ENCODE measurements around the gene MDFIC2.

Gene MDFIC2

GRCh38 chr3:70310809-70311208 lies 1.6 kb downstream of the MDFIC2 start:
- TF ChIP-seq, protein P1, sequence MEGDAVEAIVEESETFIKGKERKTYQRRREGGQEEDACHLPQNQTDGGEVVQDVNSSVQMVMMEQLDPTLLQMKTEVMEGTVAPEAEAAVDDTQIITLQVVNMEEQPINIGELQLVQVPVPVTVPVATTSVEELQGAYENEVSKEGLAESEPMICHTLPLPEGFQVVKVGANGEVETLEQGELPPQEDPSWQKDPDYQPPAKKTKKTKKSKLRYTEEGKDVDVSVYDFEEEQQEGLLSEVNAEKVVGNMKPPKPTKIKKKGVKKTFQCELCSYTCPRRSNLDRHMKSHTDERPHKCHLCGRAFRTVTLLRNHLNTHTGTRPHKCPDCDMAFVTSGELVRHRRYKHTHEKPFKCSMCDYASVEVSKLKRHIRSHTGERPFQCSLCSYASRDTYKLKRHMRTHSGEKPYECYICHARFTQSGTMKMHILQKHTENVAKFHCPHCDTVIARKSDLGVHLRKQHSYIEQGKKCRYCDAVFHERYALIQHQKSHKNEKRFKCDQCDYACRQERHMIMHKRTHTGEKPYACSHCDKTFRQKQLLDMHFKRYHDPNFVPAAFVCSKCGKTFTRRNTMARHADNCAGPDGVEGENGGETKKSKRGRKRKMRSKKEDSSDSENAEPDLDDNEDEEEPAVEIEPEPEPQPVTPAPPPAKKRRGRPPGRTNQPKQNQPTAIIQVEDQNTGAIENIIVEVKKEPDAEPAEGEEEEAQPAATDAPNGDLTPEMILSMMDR (IDR thresholded peaks at IDR 0.05; ENCODE audit: poor library complexity, severe bottlenecking), result no peak
- Histone ChIP-seq H3K27ac (ENCODE audit: poor library complexity, severe bottlenecking) (no peak overlapping the region), H3K36me3 (ENCODE audit: low read depth) (no peaks in the 10 kb centered on the region), H3K4me1 (ENCODE audit: insufficient read depth, poor library complexity, severe bottlenecking) (no peaks in the 10 kb centered on the region), H3K9me3 (ENCODE audit: severe bottlenecking) (no peaks in the 10 kb centered on the region), H3K27me3 (ENCODE audit: insufficient read depth, poor library complexity, severe bottlenecking) (peaks cover 6% of the 10 kb centered on the region), H3K4me3 (ENCODE audit: severe bottlenecking) (no peak overlapping the region)
- DNase-seq (ENCODE audit: low spot score), result no peak
- ATAC-seq (ENCODE audit: low read depth), result no peak

- Histone ChIP-seq H3K36me3 (ENCODE audit: low read depth) (no peaks in the 10 kb centered on the region), H3K4me3 (ENCODE audit: severe bottlenecking) (no peak overlapping the region), H3K9me3 (ENCODE audit: severe bottlenecking) (no peaks in the 10 kb centered on the region), H3K27ac (ENCODE audit: poor library complexity, severe bottlenecking) (no peak overlapping the region), H3K27me3 (ENCODE audit: insufficient read depth, poor library complexity, severe bottlenecking) (peaks cover 6% of the 10 kb centered on the region), H3K4me1 (ENCODE audit: insufficient read depth, poor library complexity, severe bottlenecking) (no peaks in the 10 kb centered on the region)
- DNase-seq (ENCODE audit: low spot score) (no peak), ATAC-seq (ENCODE audit: low read depth) (no peak)
- TF ChIP-seq, protein P1 (IDR thresholded peaks at IDR 0.05; ENCODE audit: poor library complexity, severe bottlenecking), result no peak
Observed at GRCh38 chr3:70309591-70309990, 2.8 kb downstream of the MDFIC2 start.

DNA sequence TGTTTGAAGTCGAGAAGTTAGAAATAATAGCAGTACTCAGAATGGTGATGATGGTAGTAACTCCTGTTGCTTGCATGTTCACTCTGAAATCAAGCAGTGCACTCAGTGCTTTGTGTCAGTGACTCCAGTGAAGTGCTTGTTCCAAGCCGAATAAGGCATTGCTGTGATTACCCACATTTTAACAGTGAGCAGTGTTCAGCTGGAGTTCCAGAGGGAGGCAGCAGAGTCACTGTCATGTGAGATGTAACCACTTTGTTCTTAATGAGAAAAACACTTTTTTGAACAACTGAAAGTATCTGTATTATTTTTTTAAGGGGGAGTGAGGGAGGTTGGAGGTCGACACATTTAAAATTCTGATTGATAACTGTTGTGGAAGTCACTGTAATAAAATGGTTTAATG lies 3.7 kb downstream of the MDFIC2 start:
- Histone ChIP-seq H3K36me3 (ENCODE audit: low read depth) (no peaks in the 10 kb centered on the region), H3K4me1 (ENCODE audit: insufficient read depth, poor library complexity, severe bottlenecking) (no peaks in the 10 kb centered on the region), H3K4me3 (ENCODE audit: severe bottlenecking) (no peak overlapping the region), H3K27ac (ENCODE audit: poor library complexity, severe bottlenecking) (no peak overlapping the region), H3K9me3 (ENCODE audit: severe bottlenecking) (no peaks in the 10 kb centered on the region), H3K27me3 (ENCODE audit: insufficient read depth, poor library complexity, severe bottlenecking) (peaks cover 6% of the 10 kb centered on the region)
- DNase-seq (ENCODE audit: low spot score) (no peak), ATAC-seq (ENCODE audit: low read depth) (no peak)
- TF ChIP-seq, protein P1 (IDR thresholded peaks at IDR 0.05; ENCODE audit: poor library complexity, severe bottlenecking), result peak; percentile 16

DNA sequence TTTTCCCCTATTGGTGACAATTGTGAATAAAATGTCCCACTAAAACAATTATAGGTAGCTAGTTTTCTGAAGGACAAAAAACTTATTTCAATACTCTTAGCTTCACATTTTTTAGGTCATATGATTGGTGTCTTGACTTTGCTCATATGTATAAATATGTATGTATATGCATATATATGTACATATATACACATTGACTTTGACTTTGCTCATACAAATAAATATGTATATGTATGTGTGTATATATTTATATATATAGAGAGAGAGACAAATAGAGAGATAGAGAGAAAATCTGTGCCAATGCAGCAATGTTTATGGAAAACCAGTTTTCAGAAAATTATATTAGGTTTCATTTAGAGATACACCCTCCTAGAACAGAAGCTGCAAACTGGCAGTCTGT lies 5.7 kb downstream of the MDFIC2 start:
- Histone ChIP-seq H3K36me3 (ENCODE audit: low read depth) (no peaks in the 10 kb centered on the region), H3K27me3 (ENCODE audit: insufficient read depth, poor library complexity, severe bottlenecking) (peaks cover 2% of the 10 kb centered on the region), H3K4me1 (ENCODE audit: insufficient read depth, poor library complexity, severe bottlenecking) (no peaks in the 10 kb centered on the region), H3K27ac (ENCODE audit: poor library complexity, severe bottlenecking) (no peak overlapping the region), H3K9me3 (ENCODE audit: severe bottlenecking) (no peaks in the 10 kb centered on the region), H3K4me3 (ENCODE audit: severe bottlenecking) (no peak overlapping the region)
- TF ChIP-seq, protein P1 (IDR thresholded peaks at IDR 0.05; ENCODE audit: poor library complexity, severe bottlenecking), result no peak
- DNase-seq (ENCODE audit: low spot score) (no peak), ATAC-seq (ENCODE audit: low read depth) (no peak)

DNA sequence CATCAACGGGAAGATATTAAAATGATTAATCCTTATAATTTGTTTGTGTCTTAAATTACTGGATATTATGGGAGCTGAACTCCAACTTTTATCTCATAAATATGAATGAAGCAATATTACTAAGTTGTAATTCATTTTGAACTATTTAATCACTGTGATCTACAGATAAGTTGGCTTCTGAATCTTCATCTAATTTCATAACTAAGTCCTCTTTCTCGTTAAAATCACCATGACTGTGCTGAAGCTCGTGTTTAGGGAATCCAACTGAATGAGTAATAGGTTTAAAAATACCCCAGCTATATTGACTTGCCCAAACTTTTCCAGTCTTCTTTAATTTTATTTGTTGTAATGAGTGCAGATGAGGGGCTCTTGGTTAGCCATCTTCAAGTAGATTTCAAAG lies 14.1 kb downstream of the MDFIC2 start:
- ATAC-seq (ENCODE audit: low read depth), result no peak
- Histone ChIP-seq H3K9me3 (ENCODE audit: severe bottlenecking) (no peaks in the 10 kb centered on the region), H3K27me3 (ENCODE audit: insufficient read depth, poor library complexity, severe bottlenecking) (peaks cover 17% of the 10 kb centered on the region), H3K4me1 (ENCODE audit: insufficient read depth, poor library complexity, severe bottlenecking) (no peaks in the 10 kb centered on the region), H3K27ac (ENCODE audit: poor library complexity, severe bottlenecking) (no peak overlapping the region), H3K4me3 (ENCODE audit: severe bottlenecking) (no peak overlapping the region), H3K36me3 (ENCODE audit: low read depth) (no peaks in the 10 kb centered on the region)
- TF ChIP-seq, protein P1 (IDR thresholded peaks at IDR 0.05; ENCODE audit: poor library complexity, severe bottlenecking), result no peak
- DNase-seq (ENCODE audit: low spot score), result no peak

Data from RWPE2 (cell line).